ENCODE results near the gene AP2A1. TPM values are rescaled to one million over a fixed set of nuclear protein-coding genes. Genes with fewer than 3 reads are reported as not detected.

Gene AP2A1
- total RNA-seq, 4 donors from 2014 or later: 94.2 to 142 (median 131) TPM

DNA sequence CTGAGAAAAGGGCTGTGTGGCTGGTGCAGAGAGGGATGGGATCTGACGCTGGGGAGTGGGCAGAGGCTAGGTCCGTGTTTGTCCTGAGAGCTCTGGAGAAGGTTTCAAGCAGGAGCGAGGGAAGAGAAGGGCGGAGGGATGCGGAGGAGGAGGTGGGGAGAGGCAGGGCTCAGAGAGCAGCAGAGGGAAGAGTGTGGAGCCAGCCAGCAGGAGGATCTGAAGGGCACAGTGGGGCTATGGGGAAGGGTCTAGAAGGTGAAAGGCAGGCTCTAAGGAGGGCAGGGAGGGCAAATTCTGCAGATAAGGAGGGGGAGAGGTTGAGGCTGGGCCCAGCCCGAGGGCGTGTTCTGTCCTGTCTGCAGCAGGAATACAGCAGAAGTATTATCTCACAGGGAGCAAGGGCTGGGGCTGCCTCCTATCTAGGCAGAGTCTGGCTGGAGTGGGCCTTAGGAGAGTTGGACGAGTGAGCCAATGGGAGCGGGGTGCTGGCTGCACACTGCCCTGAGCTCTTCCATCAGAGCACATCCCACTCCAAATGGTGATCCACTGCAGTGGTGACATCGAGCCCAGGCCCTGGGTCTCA lies 6.1 kb downstream of the AP2A1 start:
- no peak for ATAC-seq
- Histone ChIP-seq H3K9me3 (no peaks in the 10 kb centered on the region), H3K36me3 (no peaks in the 10 kb centered on the region), H3K27ac (no peak overlapping the region), H3K4me3 (no peak overlapping the region), H3K4me1 (peaks cover 6 to 10% of the 10 kb centered on the region in 2 donors), H3K27me3 (no peaks in the 10 kb centered on the region)
- in situ Hi-C loops (cut with MboI; ENCODE audit: low sequenced_read_pairs in 4 of 4) (no loop called here), intact Hi-C loops (cut with DNase I; ENCODE audit: low total_unique reads) (no loop called here)
- DNase-seq: no peak
- no peak for TF ChIP-seq POLR2A (IDR thresholded peaks at IDR 0.05)
- TF ChIP-seq, protein P1, sequence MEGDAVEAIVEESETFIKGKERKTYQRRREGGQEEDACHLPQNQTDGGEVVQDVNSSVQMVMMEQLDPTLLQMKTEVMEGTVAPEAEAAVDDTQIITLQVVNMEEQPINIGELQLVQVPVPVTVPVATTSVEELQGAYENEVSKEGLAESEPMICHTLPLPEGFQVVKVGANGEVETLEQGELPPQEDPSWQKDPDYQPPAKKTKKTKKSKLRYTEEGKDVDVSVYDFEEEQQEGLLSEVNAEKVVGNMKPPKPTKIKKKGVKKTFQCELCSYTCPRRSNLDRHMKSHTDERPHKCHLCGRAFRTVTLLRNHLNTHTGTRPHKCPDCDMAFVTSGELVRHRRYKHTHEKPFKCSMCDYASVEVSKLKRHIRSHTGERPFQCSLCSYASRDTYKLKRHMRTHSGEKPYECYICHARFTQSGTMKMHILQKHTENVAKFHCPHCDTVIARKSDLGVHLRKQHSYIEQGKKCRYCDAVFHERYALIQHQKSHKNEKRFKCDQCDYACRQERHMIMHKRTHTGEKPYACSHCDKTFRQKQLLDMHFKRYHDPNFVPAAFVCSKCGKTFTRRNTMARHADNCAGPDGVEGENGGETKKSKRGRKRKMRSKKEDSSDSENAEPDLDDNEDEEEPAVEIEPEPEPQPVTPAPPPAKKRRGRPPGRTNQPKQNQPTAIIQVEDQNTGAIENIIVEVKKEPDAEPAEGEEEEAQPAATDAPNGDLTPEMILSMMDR (IDR thresholded peaks at IDR 0.05 in 4 of 5, conservative IDR thresholded peaks at IDR 0.05 in 1 of 5): no peak

- no peak for TF ChIP-seq POLR2A (IDR thresholded peaks at IDR 0.05)
- TF ChIP-seq, protein P1 (IDR thresholded peaks at IDR 0.05 in 4 of 5, conservative IDR thresholded peaks at IDR 0.05 in 1 of 5): no peak
- intact Hi-C loops (cut with DNase I; ENCODE audit: low total_unique reads) (no loop called here), in situ Hi-C loops (cut with MboI; ENCODE audit: low sequenced_read_pairs in 4 of 4) (no loop called here)
- peaks cover 0 to under 1% of the 10 kb centered on the region in 2 donors for H3K4me1 ChIP-seq
- H3K36me3 ChIP-seq: no peaks in the 10 kb centered on the region
- H3K27me3 ChIP-seq: no peaks in the 10 kb centered on the region
- DNase-seq (no peak), ATAC-seq (no peak)
- no peaks in the 10 kb centered on the region for H3K9me3 ChIP-seq
- H3K27ac ChIP-seq: no peak overlapping the region
- H3K4me3 ChIP-seq: no peak overlapping the region
These were observed 7.0 kb downstream of the AP2A1 start for GRCh38 chr19:49773663-49774350.

GRCh38 chr19:49774969-49775368 lies 8.2 kb downstream of the AP2A1 start:
- intact Hi-C loops (cut with DNase I; ENCODE audit: low total_unique reads) (no loop called here), in situ Hi-C loops (cut with MboI; ENCODE audit: low sequenced_read_pairs in 4 of 4) (no loop called here)
- Histone ChIP-seq H3K4me1 (no peaks in the 10 kb centered on the region), H3K27me3 (no peaks in the 10 kb centered on the region), H3K4me3 (no peak overlapping the region), H3K36me3 (no peaks in the 10 kb centered on the region), H3K9me3 (no peaks in the 10 kb centered on the region), H3K27ac (no peak overlapping the region)
- TF ChIP-seq, protein P1 (IDR thresholded peaks at IDR 0.05 in 4 of 5, conservative IDR thresholded peaks at IDR 0.05 in 1 of 5): no peak
- no peak for TF ChIP-seq POLR2A (IDR thresholded peaks at IDR 0.05)
- ATAC-seq (no peak), DNase-seq (no peak)

DNA sequence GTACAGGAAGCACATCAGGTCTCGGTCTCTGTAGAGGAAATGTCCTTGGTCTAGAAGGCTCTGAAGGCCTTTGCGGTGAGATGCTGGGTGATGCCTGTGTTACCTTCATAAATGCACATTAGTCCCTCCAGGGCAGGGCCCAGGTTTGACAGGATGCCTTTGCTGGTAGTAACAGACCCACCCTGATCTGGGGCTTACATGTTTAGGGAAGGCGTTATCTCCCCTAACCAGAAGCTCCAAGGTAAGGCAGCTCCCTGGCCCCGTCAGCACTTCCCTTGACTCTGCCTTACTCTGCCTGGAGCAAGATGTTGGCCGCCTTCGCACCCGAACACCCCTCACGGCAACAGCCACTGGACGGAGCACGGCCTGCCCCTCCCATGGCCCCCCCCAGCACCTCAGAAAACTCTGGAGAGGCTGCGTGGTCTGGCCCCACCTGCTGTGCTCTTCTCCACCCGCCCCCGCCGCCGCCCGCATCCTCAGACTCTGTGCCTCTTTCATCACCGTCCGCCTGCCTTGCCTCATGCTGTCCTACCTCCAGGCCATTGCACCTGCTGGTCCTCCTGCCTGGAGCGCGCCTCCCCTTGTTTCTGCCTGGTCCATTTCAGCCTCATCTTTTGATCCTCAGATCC lies 9.1 kb downstream of the AP2A1 start:
- in situ Hi-C loops (cut with MboI; ENCODE audit: low sequenced_read_pairs in 4 of 4) (no loop called here), intact Hi-C loops (cut with DNase I; ENCODE audit: low total_unique reads) (no loop called here)
- no peaks in the 10 kb centered on the region for H3K27me3 ChIP-seq
- DNase-seq (no peak), ATAC-seq (no peak)
- H3K4me3 ChIP-seq: no peak overlapping the region
- H3K4me1 ChIP-seq: no peaks in the 10 kb centered on the region
- H3K9me3 ChIP-seq: no peaks in the 10 kb centered on the region
- no peaks in the 10 kb centered on the region for H3K36me3 ChIP-seq
- H3K27ac ChIP-seq: no peak overlapping the region
- TF ChIP-seq, protein P1 (IDR thresholded peaks at IDR 0.05 in 4 of 5, conservative IDR thresholded peaks at IDR 0.05 in 1 of 5): no peak
- TF ChIP-seq POLR2A (IDR thresholded peaks at IDR 0.05): no peak
